Pancreas (tissue), 10 donors: ENCODE measurements around the gene ICAM2. TPM values are rescaled to one million over a fixed set of nuclear protein-coding genes. Genes with fewer than 3 reads are reported as not detected.

Experiments used
- ATAC-seq, 4 donors: fragments of 200-7000 bp; cut with Tn5 transposase; one replicate each; pipeline versions ENCODE4 v1.8.0 to v1.9.1; 2020; ENCODE audit warnings: mild to moderate bottlenecking in 4 of 4, moderate library complexity in 4 of 4
- DNase-seq, 6 donors: peaks; one replicate each; pipeline ENCODE4 v3.0.0-alpha.2; 2020
- FAIRE-seq: peaks from 2 replicates; lab custom pipeline; 2012; peaks lifted over from hg19 to GRCh38; lab: Jason Lieb, UNC
- H3K27ac ChIP-seq, 4 donors: fragments of 200-600 bp; sonication (generic); 1 replicate in 3 of 4; 2 replicates in 1 of 4; pipeline versions ENCODE4 v1.5.0 to v1.8.0; 2020
- H3K27me3 ChIP-seq, 4 donors: fragments of 200-600 bp; one replicate each; pipeline ENCODE4 v1.8.0; 2021
- H3K36me3 ChIP-seq, 3 donors: fragments of 200-600 bp; sonication (generic) in 1 of 3; one replicate each; pipeline versions ENCODE4 v1.5.0 to v1.8.0; 2020 to 2021
- H3K4me1 ChIP-seq, 3 donors: fragments of 200-600 bp; one replicate each; pipeline ENCODE4 v1.8.0; 2021
- H3K4me3 ChIP-seq, 4 donors: fragments of 200-600 bp; sonication (generic) in 2 of 4; one replicate each; pipeline versions ENCODE4 v1.5.0 to v1.8.0; 2020 to 2021
- H3K9me3 ChIP-seq, 4 donors: fragments of 200-600 bp; one replicate each; pipeline ENCODE4 v1.8.0; 2021
- WGBS, 2 donors: extraction: QIAGEN DNeasy Blood & Tissue Kit; methylation state at CpG; one replicate each; pipeline ENCODE4 v1.1.7; 2013; 5-methylcytosine and 5-hydroxymethylcytosine counted together
- intact Hi-C, 3 donors: fragments of 100-400 bp; cut with DNase I; formaldehyde crosslinking; loops; one replicate each; pipeline versions ENCODE4 v1.11.1 to v1.14.2; 2022
- polyA plus RNA-seq, 2 donors: library from polyadenylated mRNA; stranded (reverse); fragments of 200-250 nt; gene quantifications; one replicate each; pipeline ENCODE4 v1.2.3, GENCODE V29; 2013
- total RNA-seq, 6 donors: library from RNA; stranded (reverse); fragmentation: NEBNext Ultra II Directional in 4 of 6; extraction: Animal tissue kit (Norgen Biotek cat#: 25700) in 4 of 6; gene quantifications; one replicate each; pipeline versions ENCODE4 v1.2.1 to v1.2.4, GENCODE V29; 2021 to 2023
- TF ChIP-seq, protein P1 (sequence below), 4 donors: fragments of 200-600 bp; sonication (generic) in 3 of 4; IDR thresholded peaks; one replicate each; pipeline versions ENCODE4 v1.5.0 to v1.8.0; 2021; ENCODE audit warnings: antibody characterized with exemption in 4 of 4
- donor health status: healthy with polysubstance abuse.
- donor health status: DM: no; HTN: no; CAD: no; lungs with moderate emphysema.
- donor health status: DM: no; HTN: no; CAD: no.
- donor health status: control.
- donor health status: control.
- donor health status: Bipolar disorder and iron deficiency.
- donor health status: DM: yes; HTN: yes; CAD: no.
- donor health status: DM: no; HTN: no; CAD: no.
- donor health status: DM: no; HTN: no; CAD: no.
- donor health status: DM: yes; HTN: yes; CAD: no.

ICAM2 gene
- total and polyA plus RNA-seq, 8 donors: 4.9 to 19.1 (median 7.4) TPM

DNA sequence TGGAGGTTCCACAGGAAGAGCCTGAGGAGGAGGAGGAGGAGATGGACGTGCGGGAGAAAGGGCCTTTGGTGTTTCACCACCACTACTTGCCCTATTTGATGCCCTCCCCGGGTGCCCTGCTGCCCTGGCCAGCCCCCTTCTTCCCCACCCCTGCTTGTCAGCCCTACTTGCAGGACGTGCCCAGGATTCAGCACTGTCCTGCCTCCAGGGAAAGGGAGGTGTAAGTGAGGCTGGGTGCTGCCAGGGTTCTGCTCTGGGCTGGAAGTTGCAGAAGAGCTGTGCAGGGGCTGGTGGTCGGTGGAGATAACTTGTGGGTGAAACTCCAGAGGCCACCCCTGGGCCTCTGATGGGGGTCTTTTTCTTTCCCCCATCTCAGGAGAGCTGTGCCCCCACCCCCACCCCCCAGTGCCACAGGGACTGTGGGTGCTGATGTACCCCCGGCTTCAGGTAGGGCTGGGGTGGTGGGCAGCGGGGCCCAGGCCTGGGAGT, 19.3 kb downstream of the ICAM2 start:
- intact Hi-C loops: no loop called here
- H3K4me1 ChIP-seq: peaks cover 0 to 4% (median 0%) of the 10 kb centered on the region in 3 donors
- H3K27me3 ChIP-seq: no peaks in the 10 kb centered on the region
- H3K27ac ChIP-seq: no peak overlapping the region
- no peaks in the 10 kb centered on the region for H3K36me3 ChIP-seq
- no peak for ATAC-seq
- no peaks in the 10 kb centered on the region for H3K9me3 ChIP-seq
- DNase-seq: peak in 1 of 6 donors; percentile 50
- no peak overlapping the region for H3K4me3 ChIP-seq
- no peak for FAIRE-seq
- TF ChIP-seq, protein P1, sequence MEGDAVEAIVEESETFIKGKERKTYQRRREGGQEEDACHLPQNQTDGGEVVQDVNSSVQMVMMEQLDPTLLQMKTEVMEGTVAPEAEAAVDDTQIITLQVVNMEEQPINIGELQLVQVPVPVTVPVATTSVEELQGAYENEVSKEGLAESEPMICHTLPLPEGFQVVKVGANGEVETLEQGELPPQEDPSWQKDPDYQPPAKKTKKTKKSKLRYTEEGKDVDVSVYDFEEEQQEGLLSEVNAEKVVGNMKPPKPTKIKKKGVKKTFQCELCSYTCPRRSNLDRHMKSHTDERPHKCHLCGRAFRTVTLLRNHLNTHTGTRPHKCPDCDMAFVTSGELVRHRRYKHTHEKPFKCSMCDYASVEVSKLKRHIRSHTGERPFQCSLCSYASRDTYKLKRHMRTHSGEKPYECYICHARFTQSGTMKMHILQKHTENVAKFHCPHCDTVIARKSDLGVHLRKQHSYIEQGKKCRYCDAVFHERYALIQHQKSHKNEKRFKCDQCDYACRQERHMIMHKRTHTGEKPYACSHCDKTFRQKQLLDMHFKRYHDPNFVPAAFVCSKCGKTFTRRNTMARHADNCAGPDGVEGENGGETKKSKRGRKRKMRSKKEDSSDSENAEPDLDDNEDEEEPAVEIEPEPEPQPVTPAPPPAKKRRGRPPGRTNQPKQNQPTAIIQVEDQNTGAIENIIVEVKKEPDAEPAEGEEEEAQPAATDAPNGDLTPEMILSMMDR (IDR thresholded peaks at IDR 0.05): no peak
- 73 to 79% methylated on average over 5 to 7 of the region's 7 CpGs for WGBS, 2 donors

DNA sequence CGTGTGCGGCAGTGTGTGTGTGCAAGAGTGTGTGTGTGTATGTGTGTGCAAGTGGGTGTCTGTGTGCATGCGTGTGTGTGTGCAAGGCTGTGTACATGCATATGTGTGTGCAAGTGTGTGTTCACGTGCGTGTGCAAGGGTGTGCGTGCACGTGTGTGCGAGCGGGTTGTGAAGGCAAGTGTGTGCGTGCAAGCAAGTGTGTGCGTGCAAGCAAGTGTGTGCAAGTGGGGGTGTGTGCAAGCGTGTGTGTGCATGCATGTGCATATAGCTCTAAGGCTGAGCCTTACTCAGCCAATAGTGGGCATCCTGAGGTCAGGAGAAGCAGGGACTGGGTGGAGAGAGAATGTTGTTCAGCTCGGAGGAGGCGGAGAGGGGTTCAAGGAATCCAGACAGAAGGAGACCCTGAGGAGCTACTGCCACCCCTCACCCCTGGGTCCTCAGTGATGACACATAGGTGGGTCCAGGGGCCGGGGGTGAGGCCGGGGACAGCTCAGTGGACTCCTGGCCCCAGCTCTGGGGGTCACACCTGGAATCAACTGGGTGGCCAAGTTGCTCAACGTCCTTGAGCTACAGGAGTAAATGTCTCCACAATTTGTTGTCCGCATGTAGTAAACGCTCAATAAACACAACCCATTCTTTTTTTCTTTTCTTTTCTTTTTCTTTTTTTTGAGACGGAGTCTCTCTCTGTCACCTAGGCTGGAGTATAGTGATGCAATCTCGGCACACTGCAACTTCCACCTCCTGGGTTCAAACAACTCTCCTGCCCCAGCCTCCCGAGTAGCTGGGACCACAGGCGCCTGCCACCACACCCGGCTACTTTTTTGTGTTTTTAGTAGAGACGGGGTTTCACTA, 20.5 kb downstream of the ICAM2 start:
- 75 to 82% methylated on average over 24 to 25 of the region's 25 CpGs for WGBS, 2 donors
- no peaks in the 10 kb centered on the region for H3K9me3 ChIP-seq
- DNase-seq (peak in 1 of 6 donors; percentile 35), ATAC-seq (no peak), FAIRE-seq (no peak)
- H3K27ac ChIP-seq: no peak overlapping the region
- H3K27me3 ChIP-seq: no peaks in the 10 kb centered on the region
- TF ChIP-seq, protein P1 (IDR thresholded peaks at IDR 0.05): no peak
- H3K4me3 ChIP-seq: no peak overlapping the region
- no peaks in the 10 kb centered on the region for H3K36me3 ChIP-seq
- intact Hi-C loops: no loop called here
- peaks cover 0 to 4% (median 0%) of the 10 kb centered on the region in 3 donors for H3K4me1 ChIP-seq

DNA sequence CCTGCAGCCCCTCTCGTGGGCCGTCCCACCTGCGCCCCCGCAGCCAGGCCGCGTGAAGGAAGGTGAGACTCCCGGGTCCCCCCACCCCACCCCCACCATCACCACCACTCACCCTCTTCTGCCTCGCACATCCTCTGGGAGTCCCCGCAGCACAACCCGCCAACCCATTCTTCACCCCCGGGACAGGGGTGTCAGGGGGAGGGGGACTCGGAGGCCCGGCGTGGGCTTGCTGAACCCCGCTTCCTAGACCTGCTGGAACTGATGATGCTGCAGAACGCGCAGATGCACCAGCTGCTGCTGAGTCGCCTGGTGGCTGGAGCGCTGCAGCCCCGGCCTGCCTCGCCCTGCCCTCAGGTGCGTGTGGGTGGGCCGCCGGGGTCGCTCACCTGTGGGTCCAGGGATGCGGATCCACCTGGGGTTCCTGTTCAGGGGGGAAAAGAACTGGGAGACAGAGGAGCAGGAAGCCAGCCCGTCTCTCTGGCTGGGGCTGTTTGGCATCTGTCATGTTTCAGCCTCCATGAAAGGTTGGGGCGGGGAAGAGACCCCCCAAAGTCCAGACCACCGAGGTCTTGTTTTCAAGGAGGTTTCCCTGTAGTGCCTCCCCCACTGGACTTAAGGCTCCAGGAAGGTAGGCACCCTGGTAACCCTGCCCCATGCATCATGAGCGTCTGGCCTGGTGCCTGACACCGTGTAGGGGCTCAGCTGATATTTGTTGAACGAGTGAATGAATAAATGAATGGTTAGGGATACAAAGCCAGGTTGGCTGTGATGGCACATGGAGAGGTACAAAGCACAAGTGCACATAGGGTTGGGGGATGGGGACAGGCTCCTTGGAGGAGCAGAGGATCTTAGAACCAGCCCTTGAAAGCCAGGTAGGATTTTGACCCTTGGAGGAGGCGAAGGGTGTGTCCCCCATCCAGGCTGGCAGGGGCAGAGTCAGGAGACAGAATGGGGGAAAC, 21.4 kb downstream of the ICAM2 start:
- TF ChIP-seq, protein P1 (IDR thresholded peaks at IDR 0.05): no peak
- H3K4me1 ChIP-seq: peaks cover 0 to 4% (median 0%) of the 10 kb centered on the region in 3 donors
- no peaks in the 10 kb centered on the region for H3K27me3 ChIP-seq
- FAIRE-seq (no peak), DNase-seq (peak in 2 of 6 donors; percentile 54 to 58), ATAC-seq (peak in 2 of 4 donors; percentile 7 to 18)
- intact Hi-C loops: no loop called here
- no peak overlapping the region for H3K27ac ChIP-seq
- H3K36me3 ChIP-seq: no peaks in the 10 kb centered on the region
- no peaks in the 10 kb centered on the region for H3K9me3 ChIP-seq
- peak overlapping the region; percentile 11 to 61 (median 50) for H3K4me3 ChIP-seq
- WGBS, 2 donors: 28 to 36% methylated on average over 23 to 33 of the region's 33 CpGs

DNA sequence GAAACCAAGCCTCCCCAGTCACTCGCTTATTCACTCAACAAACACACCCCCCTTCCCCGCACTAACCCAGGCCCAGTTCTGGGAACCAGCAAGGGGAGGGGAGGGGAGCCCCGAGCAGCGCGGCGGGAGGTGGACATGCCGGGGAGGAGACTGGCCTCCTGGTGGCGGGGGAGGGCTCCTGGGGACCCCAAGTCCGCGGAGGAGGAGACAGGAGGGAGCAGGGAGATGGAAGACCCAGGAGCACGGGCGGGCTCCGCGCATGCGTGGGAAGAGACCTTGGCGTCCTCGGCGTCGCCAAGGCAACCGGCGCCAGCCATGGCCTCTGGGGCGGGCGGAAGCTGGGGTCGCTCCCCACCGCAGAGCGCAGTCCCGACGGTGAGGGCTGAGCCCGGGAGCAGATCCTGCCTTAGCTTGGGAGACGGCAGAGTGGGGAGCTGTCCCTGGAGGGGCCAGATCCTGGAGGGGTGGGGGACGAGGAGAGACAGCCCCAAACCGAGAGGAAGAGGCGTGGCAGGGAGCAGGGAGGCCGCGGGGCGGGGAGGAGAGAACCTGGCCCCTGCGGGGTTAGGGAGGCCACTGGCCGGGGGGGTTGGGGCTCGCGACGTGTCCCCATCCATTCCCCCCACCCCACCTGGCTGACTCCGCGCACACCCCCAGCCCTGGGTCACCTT, 22.2 kb downstream of the ICAM2 start, which contains the start of gene PRR29:
Gene PRR29 (plus strand): TSS at position 302 of the 671 bp plus-strand sequence. CDS start 14 bp downstream, at position 316.
- 1% methylated on average over 26 to 43 of the region's 43 CpGs for whole genome bisulfite sequencing, 2 donors
- peak within 1 kb of the TSS; percentile 11 to 61 (median 50) for H3K4me3 ChIP-seq
- FAIRE-seq: no peak
- H3K4me1 ChIP-seq: peaks cover 0 to 4% (median 0%) of the 10 kb centered on the region in 3 donors
- no peaks in the 10 kb centered on the region for H3K9me3 ChIP-seq
- intact Hi-C loops: no loop called here
- peak; percentile 82 to 91 (median 87) for ATAC-seq
- peak; percentile 64 to 92 (median 78) for DNase-seq
- no peaks in the 10 kb centered on the region for H3K36me3 ChIP-seq
- TF ChIP-seq, protein P1 (IDR thresholded peaks at IDR 0.05): no peak
- H3K27me3 ChIP-seq: no peaks in the 10 kb centered on the region
- no peak within 1 kb of the TSS for H3K27ac ChIP-seq
